Measurements from ENCODE around the gene PLCD1. TPM values are rescaled to one million over a fixed set of nuclear protein-coding genes. Genes with fewer than 3 reads are reported as not detected.
A peak's percentile ranks its signal among the peaks of the same experiment; 100 is the strongest.

Gene PLCD1
- total and polyA plus RNA-seq, 2 of the 13 experiments (the other 11 are each of a cell fraction or from before 2014, with no cell fraction given): 10.1 to 12.4 TPM

DNA sequence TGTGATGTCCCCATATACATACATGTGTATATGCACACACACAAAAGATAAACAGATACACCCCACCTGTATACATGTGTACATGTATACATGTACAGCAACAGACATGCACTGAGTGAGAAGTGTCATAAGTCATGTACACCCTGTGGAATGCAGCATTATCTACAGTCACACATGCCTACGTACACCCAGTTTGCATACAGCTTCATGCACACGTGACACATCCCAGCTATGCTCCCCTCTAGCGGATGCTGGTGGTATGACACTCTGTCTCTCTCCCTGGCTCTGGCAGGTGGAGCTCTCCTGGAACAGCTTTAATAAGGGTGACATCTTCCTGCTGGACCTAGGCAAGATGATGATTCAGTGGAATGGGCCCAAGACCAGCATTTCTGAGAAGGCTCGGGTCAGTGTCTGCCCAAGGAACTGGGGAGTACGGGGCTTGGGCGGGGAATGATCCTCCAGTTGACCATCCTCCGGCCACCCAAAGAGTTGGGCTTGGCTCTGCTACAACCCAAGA lies 32.6 kb downstream of the PLCD1 start (continued):
- no peak for TF ChIP-seq ZNF510 (CRISPR knock-in tag; IDR thresholded peaks at IDR 0.05; ENCODE audit: low read depth)
- no peak for TF ChIP-seq PCBP2 (optimal IDR thresholded peaks at IDR 0.05; ENCODE audit: low read depth, low read length, poor library complexity, severe bottlenecking)
- 0 out of 2 replicates have a peak, but pooled peaks have one; percentile 14 for TF ChIP-seq ATF3 (CRISPR knock-in tag; IDR thresholded peaks at IDR 0.05)
- no peak for TF ChIP-seq NR2C2 (CRISPR knock-in tag; IDR thresholded peaks at IDR 0.05; ENCODE audit: borderline replicate concordance)
- no peak for TF ChIP-seq TSC22D2 (CRISPR knock-in tag; IDR thresholded peaks at IDR 0.05; ENCODE audit: borderline replicate concordance)
- TF ChIP-seq NONO (IDR thresholded peaks at IDR 0.05): no peak
- 0 out of 2 replicates have a peak, but pooled peaks have one; percentile 49 for TF ChIP-seq NONO (CRISPR knock-in tag; conservative IDR thresholded peaks at IDR 0.05)
- TF ChIP-seq PHF8 (CRISPR knock-in tag; IDR thresholded peaks at IDR 0.05): no peak
- TF ChIP-seq MEF2D (CRISPR knock-in tag; IDR thresholded peaks at IDR 0.05): no peak
- TF ChIP-seq ZNF331 (CRISPR knock-in tag; IDR thresholded peaks at IDR 0.05): no peak
- no peak for TF ChIP-seq NFATC3 (CRISPR knock-in tag; IDR thresholded peaks at IDR 0.05)
- no peak for TF ChIP-seq ISL2 (CRISPR knock-in tag; IDR thresholded peaks at IDR 0.05)
- TF ChIP-seq ZNF543 (CRISPR knock-in tag; IDR thresholded peaks at IDR 0.05): no peak
- TF ChIP-seq FOSL2 (CRISPR knock-in tag; IDR thresholded peaks at IDR 0.05): peak; percentile 61
- TF ChIP-seq HOXA3 (CRISPR knock-in tag; IDR thresholded peaks at IDR 0.05): 0 out of 2 replicates have a peak, but pooled peaks have one; percentile 14
- no peak for TF ChIP-seq SKIL (CRISPR knock-in tag; IDR thresholded peaks at IDR 0.05; ENCODE audit: borderline replicate concordance)
- TF ChIP-seq ZNF501 (CRISPR knock-in tag; IDR thresholded peaks at IDR 0.05): no peak
- TF ChIP-seq GPBP1L1 (CRISPR knock-in tag; IDR thresholded peaks at IDR 0.05): no peak
- TF ChIP-seq, protein P1, sequence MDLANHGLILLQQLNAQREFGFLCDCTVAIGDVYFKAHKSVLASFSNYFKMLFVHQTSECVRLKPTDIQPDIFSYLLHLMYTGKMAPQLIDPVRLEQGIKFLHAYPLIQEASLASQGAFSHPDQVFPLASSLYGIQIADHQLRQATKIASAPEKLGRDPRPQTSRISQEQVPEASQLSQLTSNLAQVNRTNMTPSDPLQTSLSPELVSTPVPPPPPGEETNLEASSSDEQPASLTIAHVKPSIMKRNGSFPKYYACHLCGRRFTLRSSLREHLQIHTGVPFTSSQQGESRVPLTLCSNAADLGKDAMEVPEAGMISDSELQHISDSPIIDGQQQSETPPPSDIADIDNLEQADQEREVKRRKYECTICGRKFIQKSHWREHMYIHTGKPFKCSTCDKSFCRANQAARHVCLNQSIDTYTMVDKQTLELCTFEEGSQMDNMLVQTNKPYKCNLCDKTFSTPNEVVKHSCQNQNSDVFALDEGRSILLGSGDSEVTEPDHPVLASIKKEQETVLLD (CRISPR knock-in tag; IDR thresholded peaks at IDR 0.05; ENCODE audit: low read depth): no peak
- no peak for TF ChIP-seq MTF2 (CRISPR knock-in tag; IDR thresholded peaks at IDR 0.05; ENCODE audit: borderline replicate concordance)
- TF ChIP-seq HES4 (CRISPR knock-in tag; IDR thresholded peaks at IDR 0.05; ENCODE audit: borderline replicate concordance): no peak
- no peak for TF ChIP-seq ZNF24 (IDR thresholded peaks at IDR 0.05)
- TF ChIP-seq, protein P2, sequence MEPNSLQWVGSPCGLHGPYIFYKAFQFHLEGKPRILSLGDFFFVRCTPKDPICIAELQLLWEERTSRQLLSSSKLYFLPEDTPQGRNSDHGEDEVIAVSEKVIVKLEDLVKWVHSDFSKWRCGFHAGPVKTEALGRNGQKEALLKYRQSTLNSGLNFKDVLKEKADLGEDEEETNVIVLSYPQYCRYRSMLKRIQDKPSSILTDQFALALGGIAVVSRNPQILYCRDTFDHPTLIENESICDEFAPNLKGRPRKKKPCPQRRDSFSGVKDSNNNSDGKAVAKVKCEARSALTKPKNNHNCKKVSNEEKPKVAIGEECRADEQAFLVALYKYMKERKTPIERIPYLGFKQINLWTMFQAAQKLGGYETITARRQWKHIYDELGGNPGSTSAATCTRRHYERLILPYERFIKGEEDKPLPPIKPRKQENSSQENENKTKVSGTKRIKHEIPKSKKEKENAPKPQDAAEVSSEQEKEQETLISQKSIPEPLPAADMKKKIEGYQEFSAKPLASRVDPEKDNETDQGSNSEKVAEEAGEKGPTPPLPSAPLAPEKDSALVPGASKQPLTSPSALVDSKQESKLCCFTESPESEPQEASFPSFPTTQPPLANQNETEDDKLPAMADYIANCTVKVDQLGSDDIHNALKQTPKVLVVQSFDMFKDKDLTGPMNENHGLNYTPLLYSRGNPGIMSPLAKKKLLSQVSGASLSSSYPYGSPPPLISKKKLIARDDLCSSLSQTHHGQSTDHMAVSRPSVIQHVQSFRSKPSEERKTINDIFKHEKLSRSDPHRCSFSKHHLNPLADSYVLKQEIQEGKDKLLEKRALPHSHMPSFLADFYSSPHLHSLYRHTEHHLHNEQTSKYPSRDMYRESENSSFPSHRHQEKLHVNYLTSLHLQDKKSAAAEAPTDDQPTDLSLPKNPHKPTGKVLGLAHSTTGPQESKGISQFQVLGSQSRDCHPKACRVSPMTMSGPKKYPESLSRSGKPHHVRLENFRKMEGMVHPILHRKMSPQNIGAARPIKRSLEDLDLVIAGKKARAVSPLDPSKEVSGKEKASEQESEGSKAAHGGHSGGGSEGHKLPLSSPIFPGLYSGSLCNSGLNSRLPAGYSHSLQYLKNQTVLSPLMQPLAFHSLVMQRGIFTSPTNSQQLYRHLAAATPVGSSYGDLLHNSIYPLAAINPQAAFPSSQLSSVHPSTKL (CRISPR knock-in tag; IDR thresholded peaks at IDR 0.05): peak; percentile 49; the same call in 1 of the 2 replicates

Data from HepG2 (cell line).